Hepatocyte (in vitro differentiated cells): ENCODE data around the gene STX3.

ENCODE experiments used
- CTCF ChIP-seq: fragments of 200-600 bp; sonication (generic); IDR thresholded peaks from 2 replicates; pipeline ENCODE4 v1.5.1; 2016; ENCODE audit warnings: antibody characterized with exemption, mild to moderate bottlenecking; ENCODE audit not compliant: poor library complexity
- EZH2 ChIP-seq: fragments of 200-600 bp; sonication (generic); IDR thresholded peaks from 2 replicates; pipeline ENCODE4 v1.6.1; 2016; ENCODE audit warnings: antibody characterized with exemption, mild to moderate bottlenecking, borderline replicate concordance
- EZH2phosphoT487 ChIP-seq: fragments of 200-600 bp; sonication (generic); IDR thresholded peaks from one replicate; pipeline ENCODE4 v1.6.1; 2018; ENCODE audit warnings: antibody characterized with exemption, mild to moderate bottlenecking, low read depth, moderate library complexity; ENCODE audit not compliant: unreplicated experiment, severe bottlenecking

GRCh38 chr11:59777104-59777503 is 21.9 kb downstream of the STX3 start:
- TF ChIP-seq CTCF = no peak
- TF ChIP-seq EZH2 = no peak
- TF ChIP-seq EZH2phosphoT487 = no peak
